Lung microvascular endothelial cell (primary cell): Measurements from ENCODE around the gene PAK6. TPM values are rescaled to one million over a fixed set of nuclear protein-coding genes. Genes with fewer than 3 reads are reported as not detected.

ENCODE experiments used
- DNase-seq, 2 donors: peaks; one replicate each; pipeline versions ENCODE4 v3.0.0 to v3.0.0-alpha.2; 2010; ENCODE audit warnings: low read depth in 2 of 2
- total RNA-seq: library from RNA; depleted of rRNA; stranded (reverse); fragments of >200 nt; gene quantifications from 2 replicates; pipeline ENCODE4 v1.2.1, GENCODE V29; 2014

Gene PAK6
- total RNA-seq, 1 donor from 2014 or later = not detected

GRCh38 chr15:40309344-40309862, 70.5 kb downstream of the PAK6 start:
- no peak for DNase-seq

- DNase-seq = peak; percentile 51 to 74
Measured at GRCh38 chr15:40310001-40310959, 71.4 kb downstream of the PAK6 start.

GRCh38 chr15:40310993-40311392, 72.1 kb downstream of the PAK6 start:
- DNase-seq = no peak

GRCh38 chr15:40312370-40313158, 73.7 kb downstream of the PAK6 start:
- DNase-seq = no peak

GRCh38 chr15:40313531-40314398, 74.9 kb downstream of the PAK6 start:
- peak; percentile 41 to 58 for DNase-seq

GRCh38 chr15:40314723-40315276, 75.9 kb downstream of the PAK6 start:
- peak in 1 of 2 donors; percentile 78 for DNase-seq

- DNase-seq = no peak
Measured at GRCh38 chr15:40316931-40317330, 78.1 kb downstream of the PAK6 start.

- no peak for DNase-seq
Measured at GRCh38 chr15:40317580-40317979, 78.7 kb downstream of the PAK6 start.

- DNase-seq = no peak
Measured at GRCh38 chr15:40320409-40320808, 81.5 kb downstream of the PAK6 start.

- peak; percentile 71 to 74 for DNase-seq
Measured at GRCh38 chr15:40320931-40321371, 82.1 kb downstream of the PAK6 start.

- DNase-seq = no peak
Measured at GRCh38 chr15:40322531-40323238, 83.8 kb downstream of the PAK6 start.

GRCh38 chr15:40323239-40323952, 84.5 kb downstream of the PAK6 start, which contains the start of gene INAFM2:
TSS of gene INAFM2 (plus strand) at chr15:40323692. CDS start at chr15:40324056, 364 bp downstream.
- DNase-seq = peak; percentile 97 to 98

- peak; percentile 38 to 44 for DNase-seq
Measured at GRCh38 chr15:40323953-40324937, 85.4 kb downstream of the PAK6 start.

GRCh38 chr15:40325188-40325587, 86.3 kb downstream of the PAK6 start:
- peak; percentile 49 to 56 for DNase-seq

GRCh38 chr15:40325700-40326099, 86.8 kb downstream of the PAK6 start:
- no peak for DNase-seq
